A673 (cell line): Measurements from ENCODE around the gene B4GALT4.

Source experiments
- EZH2 ChIP-seq: fragments of 200-600 bp; sonication (generic); IDR thresholded peaks from 2 replicates; pipeline ENCODE4 v1.6.1; 2017; ENCODE audit warnings: borderline replicate concordance, low read depth, mild to moderate bottlenecking, mixed read lengths, antibody characterized with exemption, low read length; ENCODE audit not compliant: poor library complexity, severe bottlenecking
- TF ChIP-seq, protein P1 (sequence below): fragments of 300-800, 200-600 bp; sonication (generic); conservative IDR thresholded peaks from 2 replicates; pipeline ENCODE4 v1.5.1; 2017; ENCODE audit warnings: low read depth, mild to moderate bottlenecking, antibody characterized with exemption, low read length, moderate library complexity, mixed read lengths

DNA sequence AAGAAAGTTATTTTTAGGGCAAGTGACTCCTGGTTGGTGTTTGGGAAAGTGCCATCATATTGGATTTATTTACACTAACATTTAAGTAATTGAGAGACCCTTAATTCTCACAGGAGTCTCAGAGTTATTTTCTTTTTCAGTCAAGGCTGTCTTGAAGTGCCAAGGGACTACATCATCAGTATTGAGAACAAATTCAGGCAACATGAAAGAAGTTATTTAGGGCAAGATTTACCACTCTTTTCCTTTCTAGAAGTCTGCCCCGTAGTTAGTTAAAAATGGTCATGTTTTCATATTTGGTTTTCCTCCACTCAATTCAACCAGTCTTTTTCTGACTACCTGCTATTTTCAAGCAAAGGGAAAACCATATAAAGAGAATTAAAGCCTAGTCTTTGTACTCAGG, 6.1 kb downstream of the B4GALT4 start:
- TF ChIP-seq, protein P1, sequence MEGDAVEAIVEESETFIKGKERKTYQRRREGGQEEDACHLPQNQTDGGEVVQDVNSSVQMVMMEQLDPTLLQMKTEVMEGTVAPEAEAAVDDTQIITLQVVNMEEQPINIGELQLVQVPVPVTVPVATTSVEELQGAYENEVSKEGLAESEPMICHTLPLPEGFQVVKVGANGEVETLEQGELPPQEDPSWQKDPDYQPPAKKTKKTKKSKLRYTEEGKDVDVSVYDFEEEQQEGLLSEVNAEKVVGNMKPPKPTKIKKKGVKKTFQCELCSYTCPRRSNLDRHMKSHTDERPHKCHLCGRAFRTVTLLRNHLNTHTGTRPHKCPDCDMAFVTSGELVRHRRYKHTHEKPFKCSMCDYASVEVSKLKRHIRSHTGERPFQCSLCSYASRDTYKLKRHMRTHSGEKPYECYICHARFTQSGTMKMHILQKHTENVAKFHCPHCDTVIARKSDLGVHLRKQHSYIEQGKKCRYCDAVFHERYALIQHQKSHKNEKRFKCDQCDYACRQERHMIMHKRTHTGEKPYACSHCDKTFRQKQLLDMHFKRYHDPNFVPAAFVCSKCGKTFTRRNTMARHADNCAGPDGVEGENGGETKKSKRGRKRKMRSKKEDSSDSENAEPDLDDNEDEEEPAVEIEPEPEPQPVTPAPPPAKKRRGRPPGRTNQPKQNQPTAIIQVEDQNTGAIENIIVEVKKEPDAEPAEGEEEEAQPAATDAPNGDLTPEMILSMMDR, result no peak
- TF ChIP-seq EZH2, result no peak
